Activated CD8-positive, alpha-beta memory T cell treated with anti-CD3 and anti-CD28 coated beads, Interleukin-2, amount 50 U/mL, for 24 hours (primary cell): ENCODE results near the gene MAVS.
A peak's percentile ranks its signal among the peaks of the same experiment; 100 is the strongest.
"Not testable (repeated sequence)": the region's sequence is repeated elsewhere in the genome, so short reads cannot be mapped to it uniquely, and the experiment has no call there.

Experiments used
- DNase-seq: peaks from one replicate; pipeline ENCODE4 v3.0.0-alpha.2; 2020; ENCODE audit errors: extremely low read depth

MAVS gene

GRCh38 chr20:3815703-3816315 lies 30.8 kb upstream of the MAVS start:
- no peak for DNase-seq

GRCh38 chr20:3818155-3819151 lies 28.2 kb upstream of the MAVS start:
- no peak for DNase-seq

- DNase-seq, result no peak
Measured at GRCh38 chr20:3819411-3820047, 27.1 kb upstream of the MAVS start.

DNA sequence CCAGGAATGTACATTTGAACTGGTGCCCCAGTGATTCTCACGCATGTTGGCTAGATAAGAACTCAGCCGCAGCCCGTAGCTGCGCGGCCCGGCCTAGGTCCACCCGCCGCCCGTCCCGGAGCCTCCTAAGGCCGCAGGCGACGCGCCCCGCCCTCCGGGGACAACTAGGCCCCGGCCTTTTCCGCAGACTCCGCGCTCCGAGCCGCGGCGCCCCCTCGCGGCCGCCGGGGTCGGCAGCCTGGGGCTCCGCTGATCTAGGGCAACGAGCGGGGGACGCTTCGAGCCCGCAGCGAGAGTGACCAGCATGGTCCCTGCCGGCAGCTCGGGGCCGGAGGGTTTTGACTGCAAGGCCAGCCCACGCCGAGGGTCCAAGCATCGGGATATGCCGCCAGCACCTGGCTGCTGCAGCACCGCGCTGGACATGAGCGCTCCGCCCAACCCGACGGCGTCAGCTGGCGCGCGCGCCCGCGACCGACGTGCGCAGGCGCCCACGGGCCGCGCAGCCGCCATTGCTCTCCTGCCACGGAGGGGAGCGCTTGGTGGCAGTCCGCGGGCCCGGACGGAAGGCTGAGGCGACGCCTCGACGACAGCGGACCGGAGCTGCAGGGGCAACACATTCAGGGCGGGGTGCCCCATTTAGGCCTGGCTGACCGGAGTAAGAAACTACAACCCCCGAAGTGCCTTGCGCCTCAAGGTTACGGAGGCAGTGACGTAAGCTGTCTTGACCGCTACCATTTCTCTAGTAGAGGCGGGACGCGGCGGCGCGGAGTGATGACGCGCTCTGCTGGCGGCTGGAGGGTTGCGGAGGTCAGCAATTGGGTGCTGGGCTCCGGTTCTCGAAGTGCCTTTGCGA lies 26.4 kb upstream of the MAVS start, which contains the start of gene AP5S1:
TSS of gene AP5S1 (plus strand) at position 500 of the 853 bp plus-strand sequence. CDS start 1,571 bp downstream, outside the sequence.
- DNase-seq, result peak; percentile 85

DNA sequence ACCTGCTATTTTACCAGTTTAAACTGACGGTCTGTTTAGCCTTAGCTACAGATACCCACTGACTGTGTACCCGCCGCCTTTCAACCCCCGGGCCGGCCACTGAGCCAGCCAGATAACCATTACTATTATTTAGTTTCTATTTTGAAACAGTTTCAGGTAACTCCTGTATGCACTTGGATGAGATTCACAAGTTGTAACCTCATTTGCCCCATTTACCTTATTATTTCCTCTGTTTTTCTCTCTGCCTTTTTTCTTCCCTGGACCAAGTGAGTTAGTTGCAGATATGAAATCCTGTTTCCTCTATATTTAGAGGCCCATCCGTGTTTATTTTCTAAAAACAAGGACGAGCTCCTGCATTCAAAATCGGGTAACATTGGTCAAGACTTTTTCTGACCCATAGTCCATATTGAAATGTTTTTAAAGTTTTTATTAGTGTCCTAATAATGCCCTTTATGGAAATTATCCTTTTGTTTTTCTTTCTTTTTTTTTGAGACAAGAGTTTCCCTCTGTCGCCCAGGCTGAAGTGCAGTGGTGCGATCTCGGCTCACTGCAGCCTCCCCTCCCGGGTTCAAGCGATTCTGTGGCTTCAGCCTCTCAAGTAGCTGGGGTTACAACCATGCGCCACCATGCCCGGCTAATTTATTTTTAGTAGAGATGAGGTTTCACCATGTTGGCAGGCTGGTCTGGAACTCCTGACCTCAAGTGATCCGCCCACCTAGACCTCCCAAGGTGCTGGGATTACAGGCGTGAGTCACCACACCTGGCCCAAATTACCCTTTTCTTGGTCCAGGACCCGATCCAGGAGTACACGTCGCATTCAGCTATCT lies 25.5 kb upstream of the MAVS start:
- DNase-seq, result no peak

DNA sequence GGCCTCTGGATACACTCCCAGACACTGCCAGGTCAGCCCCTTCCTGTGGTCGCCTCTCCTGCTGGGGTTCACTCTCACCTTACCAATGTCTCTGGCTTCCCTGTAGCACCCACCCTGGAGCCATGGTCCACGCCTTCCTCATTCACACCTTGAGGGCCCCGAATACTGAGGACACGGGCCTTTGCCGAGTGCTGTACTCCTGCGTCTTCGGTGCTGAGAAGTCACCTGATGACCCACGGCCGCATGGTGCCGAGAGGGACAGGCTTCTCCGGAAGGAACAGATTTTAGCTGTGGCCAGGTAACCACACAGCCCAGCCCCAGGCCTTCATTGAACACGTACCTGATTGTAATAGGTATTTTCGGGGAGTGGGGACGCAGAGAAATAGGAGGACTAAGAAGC lies 24.6 kb upstream of the MAVS start:
- DNase-seq, result no peak

DNA sequence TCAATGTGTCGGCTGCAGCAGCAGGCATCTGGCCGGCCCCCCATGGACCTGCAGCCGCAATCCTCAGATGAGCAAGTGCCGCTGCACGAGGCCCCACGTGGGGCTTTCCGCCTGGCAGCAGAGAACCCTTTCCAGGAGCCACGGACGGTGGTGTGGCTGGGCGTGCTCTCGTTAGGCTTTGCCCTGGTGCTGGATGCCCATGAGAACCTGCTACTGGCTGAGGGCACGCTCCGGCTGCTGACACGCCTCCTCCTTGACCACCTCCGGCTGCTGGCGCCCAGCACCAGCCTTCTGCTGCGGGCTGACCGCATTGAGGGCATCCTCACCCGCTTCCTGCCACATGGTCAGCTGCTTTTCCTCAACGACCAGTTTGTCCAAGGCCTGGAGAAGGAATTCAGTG lies 22.8 kb upstream of the MAVS start:
- DNase-seq, result no peak

DNA sequence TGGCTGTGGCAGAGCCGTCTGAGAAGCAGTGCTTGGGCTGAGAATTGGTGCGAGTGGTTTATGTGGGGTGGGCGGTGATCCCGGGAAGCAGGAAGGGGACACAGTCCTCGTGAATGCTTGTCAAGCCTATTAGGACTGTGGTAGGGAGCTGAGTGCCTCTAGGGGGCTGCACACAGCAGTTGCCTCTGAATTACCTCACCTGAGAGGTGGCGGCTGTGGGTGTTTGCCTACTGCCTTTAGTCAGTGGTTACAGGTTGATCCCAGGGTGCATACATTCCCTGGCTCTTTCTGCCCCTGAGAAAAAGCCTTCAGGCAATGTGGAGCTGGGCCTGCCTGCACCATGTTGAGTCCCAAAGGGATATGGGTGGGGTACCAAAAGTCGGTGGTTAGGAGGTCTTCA lies 21.1 kb upstream of the MAVS start:
- no peak for DNase-seq

GRCh38 chr20:3826420-3826819 lies 20.2 kb upstream of the MAVS start:
- DNase-seq, result no peak

DNA sequence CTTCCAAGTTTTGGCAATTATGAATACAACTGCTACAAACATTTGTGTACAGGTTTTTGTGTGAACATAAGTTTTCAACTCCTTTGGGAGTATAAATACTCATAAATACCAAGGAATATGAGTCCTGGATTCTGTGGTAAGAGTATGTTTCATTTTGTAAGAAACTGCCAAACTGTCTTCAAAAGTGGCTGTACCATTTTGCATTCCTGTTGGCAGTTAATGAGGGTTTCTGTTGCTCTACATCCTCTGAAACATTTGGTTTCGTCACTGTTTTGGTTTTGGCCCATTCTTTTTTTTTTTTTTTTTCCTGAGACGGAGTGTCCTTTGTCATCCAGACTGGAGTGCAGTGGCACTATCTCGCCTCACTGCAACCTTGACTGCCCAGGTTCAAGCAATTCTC lies 17.8 kb upstream of the MAVS start:
- no peak for DNase-seq

- not testable (repeated sequence) for DNase-seq
Measured at GRCh38 chr20:3829891-3830290, 16.7 kb upstream of the MAVS start.

DNA sequence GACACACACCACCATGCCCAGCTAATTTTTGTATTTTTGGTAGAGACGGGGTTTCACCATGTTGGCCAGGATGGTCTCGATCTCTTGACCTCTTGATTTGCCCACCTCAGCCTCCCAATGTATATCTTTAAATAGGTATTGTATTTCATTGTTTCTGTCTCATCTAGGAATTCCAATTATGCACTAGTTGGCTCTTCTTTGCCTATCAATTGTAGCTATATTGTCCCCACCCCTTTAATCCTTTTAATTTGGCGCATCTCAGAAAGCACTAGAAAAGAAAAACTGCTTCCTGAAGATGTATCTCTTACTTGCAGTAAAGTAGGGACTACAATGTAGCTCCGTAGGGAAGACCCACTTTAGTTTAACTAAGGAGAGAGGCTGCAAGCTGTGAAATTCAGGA lies 10.5 kb upstream of the MAVS start:
- no peak for DNase-seq

DNA sequence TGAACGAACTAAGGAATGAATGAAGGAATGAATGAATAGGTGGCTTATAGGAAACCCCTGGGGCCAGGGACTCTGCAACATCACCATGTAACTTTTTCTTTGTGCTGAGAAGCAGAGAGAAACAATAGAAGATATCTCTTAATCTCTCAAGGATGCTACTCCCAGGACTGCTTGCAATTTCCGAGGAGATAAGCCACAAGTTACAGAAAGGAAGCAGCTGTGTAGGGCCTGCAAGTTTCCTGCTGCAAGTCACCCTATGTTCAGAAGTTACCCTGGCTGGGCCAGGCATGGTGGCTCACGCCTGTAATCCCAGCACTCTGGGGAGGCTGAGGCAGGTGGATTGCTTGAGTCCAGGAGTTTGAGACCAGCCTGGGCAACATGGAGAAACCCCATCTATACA lies 7.3 kb upstream of the MAVS start:
- no peak for DNase-seq

DNA sequence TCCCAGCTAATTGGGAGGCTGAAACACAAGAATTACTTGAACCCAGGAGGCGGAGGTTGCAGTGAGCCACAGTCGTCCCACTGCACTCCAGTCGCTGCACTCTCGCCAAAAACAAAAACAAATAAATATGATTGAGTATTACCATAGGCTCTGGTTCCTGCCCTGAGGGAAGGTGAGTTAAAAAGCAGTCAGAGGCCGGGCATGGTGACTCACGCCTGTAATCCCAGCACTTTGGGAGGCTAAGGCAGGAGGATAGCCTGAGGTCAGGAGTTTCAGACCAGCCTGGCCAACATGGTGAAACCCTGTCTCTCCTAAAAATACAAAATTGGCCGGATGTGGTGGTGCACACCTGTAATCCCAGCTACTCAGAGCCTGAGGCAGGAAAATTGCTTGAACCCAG lies 6.4 kb upstream of the MAVS start:
- DNase-seq, result not testable (repeated sequence)

DNA sequence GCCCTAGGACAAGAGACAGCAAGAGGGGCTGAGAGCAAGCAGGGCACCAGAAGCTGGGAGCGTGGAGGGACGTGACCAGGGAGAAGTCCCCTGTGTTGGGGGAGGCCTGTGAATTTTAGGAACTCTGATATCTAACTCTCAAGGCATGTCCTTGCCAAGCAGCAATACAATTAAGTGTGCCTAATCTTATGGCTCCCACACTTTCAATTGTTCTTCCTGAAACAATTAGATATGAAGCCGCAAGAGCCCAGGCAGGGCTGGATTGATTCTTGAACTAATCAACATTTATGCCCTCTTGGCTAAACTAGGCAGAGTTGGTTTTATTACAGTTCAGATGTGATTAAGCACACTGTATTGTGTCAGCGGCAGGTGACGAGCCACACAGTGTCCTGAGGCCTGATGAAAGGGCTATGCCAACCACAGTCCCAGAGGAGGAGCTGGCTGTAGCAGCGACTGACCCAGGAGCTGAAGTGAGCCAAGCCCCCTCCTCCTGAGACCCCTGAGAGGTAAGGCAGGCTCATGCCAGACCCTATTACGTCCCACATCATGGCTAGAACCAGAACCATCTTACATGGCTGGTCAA lies 4.2 kb upstream of the MAVS start:
- DNase-seq, result no peak

DNA sequence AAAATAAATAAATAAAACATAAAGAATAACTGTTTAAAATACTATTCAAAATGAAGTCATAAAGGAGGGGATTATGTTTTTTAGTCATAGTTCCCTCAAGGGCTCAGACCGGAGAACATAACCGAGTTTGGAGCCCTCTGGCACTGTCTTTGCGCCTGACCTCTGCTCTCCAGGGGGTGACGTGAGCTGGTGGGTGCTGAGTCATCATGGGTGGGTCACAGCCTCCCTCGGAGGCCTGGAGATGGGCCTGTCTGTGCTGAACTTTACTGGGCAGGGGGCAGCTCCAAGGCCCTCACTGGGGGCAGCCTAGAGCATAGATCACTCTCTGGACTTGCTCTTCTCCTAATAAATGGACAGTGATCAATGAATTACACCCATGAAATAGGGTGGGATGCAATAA lies 3.1 kb upstream of the MAVS start:
- DNase-seq, result no peak

DNA sequence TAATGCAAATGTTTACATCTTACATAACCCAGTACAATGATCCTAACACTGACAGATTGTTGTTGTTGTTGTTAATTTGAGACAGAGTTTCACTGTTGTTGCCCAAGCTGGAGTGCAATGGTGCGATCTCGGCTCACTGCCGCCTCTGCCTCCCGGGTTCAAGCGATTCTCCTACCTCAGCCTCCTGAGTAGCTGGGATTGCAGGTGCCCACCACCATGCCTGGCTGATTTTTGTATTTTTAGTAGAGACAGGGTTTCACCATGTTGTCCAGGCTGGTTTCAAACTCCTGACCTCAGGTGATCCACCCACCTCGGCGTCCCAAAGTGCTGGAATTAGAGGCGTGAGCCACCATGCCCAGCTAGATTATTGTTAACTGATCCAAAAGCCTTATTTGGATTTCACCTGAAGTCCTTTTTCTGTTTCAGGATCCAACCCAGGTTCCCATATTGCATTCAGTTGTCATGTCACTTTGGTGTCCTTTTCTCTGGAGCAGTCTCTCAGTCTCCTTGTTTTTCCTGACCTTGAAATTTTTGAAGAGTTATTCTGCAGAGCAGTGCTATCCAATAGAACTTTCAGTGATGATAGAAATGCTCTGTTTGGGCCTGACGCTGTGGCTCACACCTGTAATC lies 2.5 kb upstream of the MAVS start:
- not testable (repeated sequence) for DNase-seq

DNA sequence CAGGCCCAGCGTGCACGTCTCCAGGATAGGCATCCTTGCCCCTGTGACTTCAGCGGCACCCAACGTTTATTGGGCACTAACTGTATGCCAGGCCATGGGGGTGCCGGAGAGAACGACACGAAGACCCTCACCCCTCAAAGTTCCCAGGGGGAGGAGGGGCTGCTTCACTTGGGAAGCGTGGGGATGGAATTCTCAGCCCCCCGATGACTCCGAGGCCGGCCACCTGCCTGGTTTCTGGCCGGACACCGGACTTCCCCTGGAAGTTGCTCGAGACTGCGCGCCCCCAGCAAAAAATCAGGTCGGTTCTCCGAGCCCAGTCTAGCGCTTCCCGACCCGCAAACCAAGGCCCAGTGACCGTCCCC lies 275 bp upstream of the MAVS start:
- no peak for DNase-seq

DNA sequence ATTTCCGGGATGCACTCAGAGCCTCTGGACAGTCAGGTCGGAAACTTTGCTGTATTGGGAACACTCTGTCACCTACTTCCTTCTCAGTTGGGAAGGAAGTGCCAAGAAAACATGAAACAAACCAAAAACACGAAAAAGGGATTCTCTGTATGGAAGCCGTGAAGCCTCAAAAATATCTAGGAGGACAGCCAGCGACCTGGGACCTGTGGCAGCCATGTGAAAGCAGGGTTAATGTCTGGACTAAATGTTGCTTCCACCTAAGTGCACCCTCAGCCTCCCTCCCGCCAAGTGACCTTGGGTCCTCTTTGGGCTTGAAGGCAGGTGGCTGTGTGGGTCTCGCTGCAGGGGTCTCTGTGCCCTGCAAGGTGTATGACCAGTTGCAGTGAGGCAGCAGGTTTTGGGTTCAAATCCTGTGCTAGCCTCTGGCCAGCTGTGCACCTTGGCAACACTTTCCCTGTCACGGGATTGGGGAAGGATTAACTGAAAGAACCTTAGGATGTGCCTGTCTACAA lies 851 bp downstream of the MAVS start:
- DNase-seq, result no peak

DNA sequence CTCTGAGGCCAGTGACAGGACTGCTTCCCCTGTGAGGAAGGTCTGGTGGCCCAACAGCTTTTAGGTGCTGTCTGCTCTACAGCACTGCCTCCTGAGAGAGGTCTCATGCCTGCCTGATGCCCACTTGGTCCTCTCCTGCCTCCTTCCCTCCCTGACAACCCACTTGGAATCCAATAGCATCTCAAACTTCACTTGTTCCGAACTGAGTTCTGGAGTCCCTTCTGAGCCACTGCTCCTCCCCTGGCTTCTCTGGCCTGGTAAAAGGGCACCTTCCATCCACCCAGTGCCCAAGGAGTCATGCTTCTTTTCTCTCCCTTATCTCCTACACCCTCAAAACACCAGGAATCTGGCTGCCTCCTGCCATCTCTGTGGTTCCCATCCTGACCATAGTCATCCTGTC lies 1.9 kb downstream of the MAVS start:
- DNase-seq, result no peak
